ENCODE results near the gene LEF1.
"Not testable (repeated sequence)": the region's sequence is repeated elsewhere in the genome, so short reads cannot be mapped to it uniquely, and the experiment has no call there.

LEF1 gene

DNA sequence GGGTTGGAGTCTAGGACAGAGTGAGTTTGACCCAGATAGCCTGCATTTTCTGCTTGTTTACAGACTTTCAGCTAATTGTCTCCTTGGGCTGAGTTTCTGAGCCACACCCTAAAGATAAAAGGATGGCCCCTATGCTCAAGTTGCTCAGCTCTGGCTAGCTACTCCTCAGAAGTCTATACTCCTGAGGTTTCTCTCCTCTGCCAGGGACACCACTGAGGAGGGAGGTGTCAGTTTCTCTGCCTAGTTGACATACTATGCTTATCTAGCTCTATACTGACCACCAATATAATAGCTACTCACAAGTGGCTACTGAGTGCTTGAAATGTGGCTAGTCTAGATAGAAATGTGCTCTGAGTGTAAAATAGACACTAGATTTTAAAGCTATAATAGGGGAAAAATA, 155.4 kb downstream of the LEF1 start:
- DNase-seq (ENCODE audit: low read depth in 2 of 2), result no peak
- H3K4me3 ChIP-seq (replicated peaks in 1 of 2; ENCODE audit: low read depth in 2 of 2, low read length in 2 of 2), result no peak overlapping the region
- TF ChIP-seq, protein P1, sequence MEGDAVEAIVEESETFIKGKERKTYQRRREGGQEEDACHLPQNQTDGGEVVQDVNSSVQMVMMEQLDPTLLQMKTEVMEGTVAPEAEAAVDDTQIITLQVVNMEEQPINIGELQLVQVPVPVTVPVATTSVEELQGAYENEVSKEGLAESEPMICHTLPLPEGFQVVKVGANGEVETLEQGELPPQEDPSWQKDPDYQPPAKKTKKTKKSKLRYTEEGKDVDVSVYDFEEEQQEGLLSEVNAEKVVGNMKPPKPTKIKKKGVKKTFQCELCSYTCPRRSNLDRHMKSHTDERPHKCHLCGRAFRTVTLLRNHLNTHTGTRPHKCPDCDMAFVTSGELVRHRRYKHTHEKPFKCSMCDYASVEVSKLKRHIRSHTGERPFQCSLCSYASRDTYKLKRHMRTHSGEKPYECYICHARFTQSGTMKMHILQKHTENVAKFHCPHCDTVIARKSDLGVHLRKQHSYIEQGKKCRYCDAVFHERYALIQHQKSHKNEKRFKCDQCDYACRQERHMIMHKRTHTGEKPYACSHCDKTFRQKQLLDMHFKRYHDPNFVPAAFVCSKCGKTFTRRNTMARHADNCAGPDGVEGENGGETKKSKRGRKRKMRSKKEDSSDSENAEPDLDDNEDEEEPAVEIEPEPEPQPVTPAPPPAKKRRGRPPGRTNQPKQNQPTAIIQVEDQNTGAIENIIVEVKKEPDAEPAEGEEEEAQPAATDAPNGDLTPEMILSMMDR (IDR thresholded peaks at IDR 0.05; ENCODE audit: low read depth, low read length), result no peak

- DNase-seq (ENCODE audit: low read depth in 2 of 2); H3K4me3 ChIP-seq (replicated peaks in 1 of 2; ENCODE audit: low read depth in 2 of 2, low read length in 2 of 2): not testable (repeated sequence)
Observed at GRCh38 chr4:108012382-108012781, 156.3 kb downstream of the LEF1 start.

GRCh38 chr4:108010167-108010566, 158.6 kb downstream of the LEF1 start:
- H3K4me3 ChIP-seq (replicated peaks in 1 of 2; ENCODE audit: low read depth in 2 of 2, low read length in 2 of 2), result no peak overlapping the region
- DNase-seq (ENCODE audit: low read depth in 2 of 2), result peak; percentile 18 to 79

DNA sequence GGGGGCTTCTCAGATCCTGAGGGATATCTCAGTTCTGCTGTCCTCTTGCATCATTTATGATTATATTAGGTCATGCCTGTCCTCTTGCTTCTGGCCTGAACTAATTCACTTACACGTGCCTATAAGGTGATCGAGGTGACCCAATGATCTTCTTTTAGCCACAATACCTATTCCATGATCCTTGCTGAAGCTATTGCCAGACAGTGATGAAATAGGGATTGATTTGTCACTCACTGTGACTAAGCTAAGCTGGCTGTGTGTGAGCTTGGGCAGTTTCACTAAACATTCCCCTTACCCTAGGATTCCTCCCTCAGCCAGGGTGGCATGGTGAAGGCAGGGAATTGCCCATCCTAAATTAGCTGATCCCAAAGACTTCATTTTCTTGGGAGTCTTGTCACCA, 160.0 kb downstream of the LEF1 start:
- no peak overlapping the region for H3K4me3 ChIP-seq (replicated peaks in 1 of 2; ENCODE audit: low read depth in 2 of 2, low read length in 2 of 2)
- DNase-seq (ENCODE audit: low read depth in 2 of 2), result peak in 1 of 2 donors; percentile 82
- TF ChIP-seq, protein P1 (IDR thresholded peaks at IDR 0.05; ENCODE audit: low read depth, low read length), result no peak

More at GRCh38 chr4:108010167-108010566, 158.6 kb downstream of the LEF1 start:
- TF ChIP-seq, protein P1 (IDR thresholded peaks at IDR 0.05; ENCODE audit: low read depth, low read length), result no peak

DNA sequence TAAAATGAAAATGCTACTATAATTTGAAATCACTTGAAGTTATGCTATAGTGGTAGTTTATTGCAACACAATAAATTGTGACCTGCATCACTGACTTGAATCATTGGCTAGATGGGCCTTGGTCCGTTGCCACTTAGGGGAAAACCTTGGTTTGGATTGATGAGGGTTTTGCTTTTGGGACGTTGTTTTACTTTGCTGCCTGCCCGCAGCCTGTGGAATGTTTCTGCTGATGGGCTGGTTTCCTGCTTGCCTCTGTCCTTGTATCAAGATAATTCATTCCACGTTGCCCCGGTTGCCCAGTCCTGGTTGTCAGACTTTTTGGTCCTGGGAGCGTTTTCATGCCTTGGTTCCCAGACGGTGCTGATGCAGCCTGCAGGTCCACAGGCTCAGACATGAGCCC, 160.7 kb downstream of the LEF1 start:
- no peak overlapping the region for H3K4me3 ChIP-seq (replicated peaks in 1 of 2; ENCODE audit: low read depth in 2 of 2, low read length in 2 of 2)
- DNase-seq (ENCODE audit: low read depth in 2 of 2), result no peak

DNA sequence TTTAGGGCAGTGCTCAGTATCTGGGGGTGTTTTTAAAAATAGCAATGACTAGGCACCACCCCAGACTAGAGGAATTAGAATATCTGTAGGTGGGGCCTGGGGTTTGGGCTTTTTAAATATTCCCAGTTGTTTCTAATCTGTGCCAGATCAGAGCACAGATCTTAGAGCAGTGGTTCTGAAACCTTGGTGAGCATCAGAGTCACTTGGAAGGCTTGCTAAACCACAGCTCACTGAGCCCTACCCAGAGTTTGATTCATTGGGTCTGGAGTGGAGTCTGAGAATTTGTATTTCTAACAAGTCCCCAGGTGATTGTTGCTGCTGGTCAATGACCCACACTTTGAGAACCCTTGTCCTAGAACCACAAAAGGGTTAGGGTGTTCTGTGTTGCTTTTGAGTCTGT, 162.4 kb downstream of the LEF1 start:
- TF ChIP-seq, protein P1 (IDR thresholded peaks at IDR 0.05; ENCODE audit: low read depth, low read length), result no peak
- no peak for DNase-seq (ENCODE audit: low read depth in 2 of 2)
- H3K4me3 ChIP-seq (replicated peaks in 1 of 2; ENCODE audit: low read depth in 2 of 2, low read length in 2 of 2), result no peak overlapping the region

More for the DNA sequence above, 160.7 kb downstream of the LEF1 start:
- TF ChIP-seq, protein P1 (IDR thresholded peaks at IDR 0.05; ENCODE audit: low read depth, low read length), result no peak

GRCh38 chr4:108005807-108006206, 162.9 kb downstream of the LEF1 start:
- no peak overlapping the region for H3K4me3 ChIP-seq (replicated peaks in 1 of 2; ENCODE audit: low read depth in 2 of 2, low read length in 2 of 2)
- DNase-seq (ENCODE audit: low read depth in 2 of 2), result no peak
- TF ChIP-seq, protein P1 (IDR thresholded peaks at IDR 0.05; ENCODE audit: low read depth, low read length), result no peak

Data from cardiac fibroblast (primary cell).